Smooth muscle cell of the brain vasculature (primary cell): ENCODE data around the gene RIPOR1.
"Not testable (repeated sequence)": the region's sequence is repeated elsewhere in the genome, so short reads cannot be mapped to it uniquely, and the experiment has no call there.

ENCODE experiments used
- DNase-seq: peaks from one replicate; pipeline ENCODE4 v3.0.0-alpha.2; 2012; ENCODE audit warnings: low read depth, low spot score

RIPOR1 gene

GRCh38 chr16:67517661-67518423 is 10.8 kb upstream of the RIPOR1 start:
- DNase-seq = no peak

GRCh38 chr16:67518676-67519075 is 10.0 kb upstream of the RIPOR1 start:
- no peak for DNase-seq

- DNase-seq = no peak
Measured at GRCh38 chr16:67519242-67519641, 9.4 kb upstream of the RIPOR1 start.

GRCh38 chr16:67521095-67521804 is 7.4 kb upstream of the RIPOR1 start:
- DNase-seq = peak; percentile 93

GRCh38 chr16:67525176-67525860 is 3.3 kb upstream of the RIPOR1 start:
- no peak for DNase-seq

GRCh38 chr16:67526149-67526791 is 2.4 kb upstream of the RIPOR1 start:
- DNase-seq = no peak

- no peak for DNase-seq
Measured at GRCh38 chr16:67528870-67529581, 397 bp downstream of the RIPOR1 start.

GRCh38 chr16:67529582-67530012 is 968 bp downstream of the RIPOR1 start:
- no peak for DNase-seq

GRCh38 chr16:67530013-67530939 is 1.6 kb downstream of the RIPOR1 start:
- no peak for DNase-seq

GRCh38 chr16:67531247-67531646 is 2.6 kb downstream of the RIPOR1 start:
- DNase-seq = no peak

GRCh38 chr16:67533024-67533560 is 4.5 kb downstream of the RIPOR1 start:
- no peak for DNase-seq

- not testable (repeated sequence) for DNase-seq
Measured at GRCh38 chr16:67533987-67534386, 5.4 kb downstream of the RIPOR1 start.

- DNase-seq = no peak
Measured at GRCh38 chr16:67534431-67534830, 5.8 kb downstream of the RIPOR1 start.

GRCh38 chr16:67535201-67535600 is 6.6 kb downstream of the RIPOR1 start:
- DNase-seq = no peak

- no peak for DNase-seq
Measured at GRCh38 chr16:67537270-67537635, 8.6 kb downstream of the RIPOR1 start.

- DNase-seq = no peak
Measured at GRCh38 chr16:67537636-67538591, 9.3 kb downstream of the RIPOR1 start.

- DNase-seq = no peak
Measured at GRCh38 chr16:67538666-67539101, 10.1 kb downstream of the RIPOR1 start.

- no peak for DNase-seq
Measured at GRCh38 chr16:67539271-67539670, 10.6 kb downstream of the RIPOR1 start.
